Upper lobe of left lung (tissue), 4 donors: ENCODE results near the gene GATM.

Source experiments
- EP300 ChIP-seq, 4 donors: sonication (generic); formaldehyde crosslinking; IDR thresholded peaks; one replicate each; pipeline ENCODE4 v1.5.1; 2017; ENCODE audit warnings: antibody characterized with exemption in 4 of 4, control low read depth in 2 of 4
- POLR2AphosphoS5 ChIP-seq, 2 donors: sonication (generic); formaldehyde crosslinking; IDR thresholded peaks; one replicate each; pipeline ENCODE4 v1.5.1; 2017; ENCODE audit warnings: antibody characterized with exemption in 2 of 2
- TF ChIP-seq, protein P1 (sequence below), 6 experiments: fragments of 450-650 bp in 4 of 6; fragments of 200-600 bp in 2 of 6; sonication (generic) in 2 of 6; IDR thresholded peaks; one replicate each; pipeline ENCODE4 v1.5.1; 2016 to 2019; ENCODE audit warnings: antibody characterized with exemption in 6 of 6

DNA sequence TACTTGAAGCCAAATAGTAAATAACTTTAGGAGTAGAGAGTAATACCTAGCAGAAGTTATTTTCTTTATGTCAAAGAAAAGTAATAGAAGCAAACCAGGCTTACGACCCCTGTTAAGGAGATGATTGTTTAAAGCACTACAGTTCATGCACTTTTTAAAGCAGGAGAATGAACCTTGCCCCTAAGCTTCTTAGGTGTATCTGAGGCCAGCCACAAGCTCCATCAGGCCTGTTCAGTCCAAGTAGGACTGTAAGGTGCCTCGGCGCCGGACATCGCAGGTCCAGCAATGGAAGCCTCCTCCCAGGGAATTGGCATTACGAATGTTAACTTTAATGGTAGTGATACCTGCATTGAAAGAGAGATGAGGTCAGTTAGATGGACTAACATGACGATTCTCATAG, 16.5 kb downstream of the GATM start:
- TF ChIP-seq, protein P1, sequence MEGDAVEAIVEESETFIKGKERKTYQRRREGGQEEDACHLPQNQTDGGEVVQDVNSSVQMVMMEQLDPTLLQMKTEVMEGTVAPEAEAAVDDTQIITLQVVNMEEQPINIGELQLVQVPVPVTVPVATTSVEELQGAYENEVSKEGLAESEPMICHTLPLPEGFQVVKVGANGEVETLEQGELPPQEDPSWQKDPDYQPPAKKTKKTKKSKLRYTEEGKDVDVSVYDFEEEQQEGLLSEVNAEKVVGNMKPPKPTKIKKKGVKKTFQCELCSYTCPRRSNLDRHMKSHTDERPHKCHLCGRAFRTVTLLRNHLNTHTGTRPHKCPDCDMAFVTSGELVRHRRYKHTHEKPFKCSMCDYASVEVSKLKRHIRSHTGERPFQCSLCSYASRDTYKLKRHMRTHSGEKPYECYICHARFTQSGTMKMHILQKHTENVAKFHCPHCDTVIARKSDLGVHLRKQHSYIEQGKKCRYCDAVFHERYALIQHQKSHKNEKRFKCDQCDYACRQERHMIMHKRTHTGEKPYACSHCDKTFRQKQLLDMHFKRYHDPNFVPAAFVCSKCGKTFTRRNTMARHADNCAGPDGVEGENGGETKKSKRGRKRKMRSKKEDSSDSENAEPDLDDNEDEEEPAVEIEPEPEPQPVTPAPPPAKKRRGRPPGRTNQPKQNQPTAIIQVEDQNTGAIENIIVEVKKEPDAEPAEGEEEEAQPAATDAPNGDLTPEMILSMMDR (IDR thresholded peaks at IDR 0.05), result no peak
- no peak for TF ChIP-seq POLR2AphosphoS5 (IDR thresholded peaks at IDR 0.05)
- TF ChIP-seq EP300 (IDR thresholded peaks at IDR 0.05), result no peak
